Measurements from ENCODE around the gene GEMIN7. TPM values are rescaled to one million over a fixed set of nuclear protein-coding genes. Genes with fewer than 3 reads are reported as not detected.

GEMIN7 gene
- total and polyA plus RNA-seq, 2 of the 13 experiments (the other 11 are each of a cell fraction or from before 2014, with no cell fraction given): 24.1 to 30.6 TPM

GRCh38 chr19:45038931-45039893 is 39.8 kb upstream of the GEMIN7 start, which contains the start of gene CLASRP (continued):
- TF ChIP-seq ZNF691 (CRISPR knock-in tag; IDR thresholded peaks at IDR 0.05; ENCODE audit: borderline replicate concordance, low read depth) (no peak), TEAD2 (CRISPR knock-in tag; IDR thresholded peaks at IDR 0.05) (peak; percentile 65; the same call in 1 of the 2 replicates), ZNF775 (CRISPR knock-in tag; IDR thresholded peaks at IDR 0.05; ENCODE audit: borderline replicate concordance) (no peak), SOX13 (IDR thresholded peaks at IDR 0.05) (no peak), SOX13 (CRISPR knock-in tag; conservative IDR thresholded peaks at IDR 0.05 in 1 of 2, IDR thresholded peaks at IDR 0.05 in 1 of 2) (no peak), HNF4A (CRISPR knock-in tag; IDR thresholded peaks at IDR 0.05) (no peak; the same call in 1 of the 2 replicates), ZBTB10 (CRISPR knock-in tag; IDR thresholded peaks at IDR 0.05; ENCODE audit: borderline replicate concordance) (peak; percentile 47; the same call in 1 of the 2 replicates), CREB1 (IDR thresholded peaks at IDR 0.05) (peak; percentile 47), CREB1 (CRISPR knock-in tag; IDR thresholded peaks at IDR 0.05) (peak; percentile 76), SAFB2 (CRISPR knock-in tag; IDR thresholded peaks at IDR 0.05; ENCODE audit: borderline replicate concordance, low read depth) (0 out of 2 replicates have a peak, but pooled peaks have one; percentile 54), FOSL2 (CRISPR knock-in tag; IDR thresholded peaks at IDR 0.05) (no peak; the same call in 1 of the 2 replicates), ZNF605 (CRISPR knock-in tag; IDR thresholded peaks at IDR 0.05) (peak; percentile 55; the same call in 1 of the 2 replicates), NCOA2 (CRISPR knock-in tag; IDR thresholded peaks at IDR 0.05) (0 out of 2 replicates have a peak, but pooled peaks have one; percentile 37)
- TF ChIP-seq, protein P1, sequence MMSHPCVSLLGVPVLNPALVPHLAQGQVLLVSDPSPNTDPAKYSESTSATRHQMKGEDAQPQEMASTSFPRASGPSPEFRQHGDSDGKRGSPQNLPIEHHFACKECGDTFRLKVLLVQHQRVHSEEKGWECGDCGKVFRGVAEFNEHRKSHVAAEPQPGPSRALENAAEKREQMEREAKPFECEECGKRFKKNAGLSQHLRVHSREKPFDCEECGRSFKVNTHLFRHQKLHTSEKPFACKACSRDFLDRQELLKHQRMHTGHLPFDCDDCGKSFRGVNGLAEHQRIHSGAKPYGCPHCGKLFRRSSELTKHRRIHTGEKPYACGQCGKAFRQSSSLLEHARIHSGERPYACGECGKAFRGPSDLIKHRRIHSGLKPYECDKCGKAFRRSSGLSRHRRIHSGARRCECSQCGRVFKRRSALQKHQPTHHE (CRISPR knock-in tag; IDR thresholded peaks at IDR 0.05; ENCODE audit: borderline replicate concordance): 0 out of 2 replicates have a peak, but pooled peaks have one; percentile 58
- TF ChIP-seq, protein P2, sequence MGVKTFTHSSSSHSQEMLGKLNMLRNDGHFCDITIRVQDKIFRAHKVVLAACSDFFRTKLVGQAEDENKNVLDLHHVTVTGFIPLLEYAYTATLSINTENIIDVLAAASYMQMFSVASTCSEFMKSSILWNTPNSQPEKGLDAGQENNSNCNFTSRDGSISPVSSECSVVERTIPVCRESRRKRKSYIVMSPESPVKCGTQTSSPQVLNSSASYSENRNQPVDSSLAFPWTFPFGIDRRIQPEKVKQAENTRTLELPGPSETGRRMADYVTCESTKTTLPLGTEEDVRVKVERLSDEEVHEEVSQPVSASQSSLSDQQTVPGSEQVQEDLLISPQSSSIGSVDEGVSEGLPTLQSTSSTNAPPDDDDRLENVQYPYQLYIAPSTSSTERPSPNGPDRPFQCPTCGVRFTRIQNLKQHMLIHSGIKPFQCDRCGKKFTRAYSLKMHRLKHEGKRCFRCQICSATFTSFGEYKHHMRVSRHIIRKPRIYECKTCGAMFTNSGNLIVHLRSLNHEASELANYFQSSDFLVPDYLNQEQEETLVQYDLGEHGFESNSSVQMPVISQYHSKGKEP (CRISPR knock-in tag; IDR thresholded peaks at IDR 0.05): peak; percentile 7; the same call in 1 of the 2 replicates
- TF ChIP-seq, protein P3, sequence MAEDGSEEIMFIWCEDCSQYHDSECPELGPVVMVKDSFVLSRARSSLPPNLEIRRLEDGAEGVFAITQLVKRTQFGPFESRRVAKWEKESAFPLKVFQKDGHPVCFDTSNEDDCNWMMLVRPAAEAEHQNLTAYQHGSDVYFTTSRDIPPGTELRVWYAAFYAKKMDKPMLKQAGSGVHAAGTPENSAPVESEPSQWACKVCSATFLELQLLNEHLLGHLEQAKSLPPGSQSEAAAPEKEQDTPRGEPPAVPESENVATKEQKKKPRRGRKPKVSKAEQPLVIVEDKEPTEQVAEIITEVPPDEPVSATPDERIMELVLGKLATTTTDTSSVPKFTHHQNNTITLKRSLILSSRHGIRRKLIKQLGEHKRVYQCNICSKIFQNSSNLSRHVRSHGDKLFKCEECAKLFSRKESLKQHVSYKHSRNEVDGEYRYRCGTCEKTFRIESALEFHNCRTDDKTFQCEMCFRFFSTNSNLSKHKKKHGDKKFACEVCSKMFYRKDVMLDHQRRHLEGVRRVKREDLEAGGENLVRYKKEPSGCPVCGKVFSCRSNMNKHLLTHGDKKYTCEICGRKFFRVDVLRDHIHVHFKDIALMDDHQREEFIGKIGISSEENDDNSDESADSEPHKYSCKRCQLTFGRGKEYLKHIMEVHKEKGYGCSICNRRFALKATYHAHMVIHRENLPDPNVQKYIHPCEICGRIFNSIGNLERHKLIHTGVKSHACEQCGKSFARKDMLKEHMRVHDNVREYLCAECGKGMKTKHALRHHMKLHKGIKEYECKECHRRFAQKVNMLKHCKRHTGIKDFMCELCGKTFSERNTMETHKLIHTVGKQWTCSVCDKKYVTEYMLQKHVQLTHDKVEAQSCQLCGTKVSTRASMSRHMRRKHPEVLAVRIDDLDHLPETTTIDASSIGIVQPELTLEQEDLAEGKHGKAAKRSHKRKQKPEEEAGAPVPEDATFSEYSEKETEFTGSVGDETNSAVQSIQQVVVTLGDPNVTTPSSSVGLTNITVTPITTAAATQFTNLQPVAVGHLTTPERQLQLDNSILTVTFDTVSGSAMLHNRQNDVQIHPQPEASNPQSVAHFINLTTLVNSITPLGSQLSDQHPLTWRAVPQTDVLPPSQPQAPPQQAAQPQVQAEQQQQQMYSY (CRISPR knock-in tag; IDR thresholded peaks at IDR 0.05): 0 out of 2 replicates have a peak, but pooled peaks have one; percentile 45
